Glutamatergic neuron (in vitro differentiated cells): ENCODE results near the gene CSTF1. TPM values are rescaled to one million over a fixed set of nuclear protein-coding genes. Genes with fewer than 3 reads are reported as not detected.

Source experiments
- DNase-seq: peaks from one replicate; pipeline ENCODE4 v3.0.0; 2022
- H3K27ac Mint-ChIP-seq: one replicate; pipeline ENCODE4 v1.8.0; 2020; ENCODE audit warnings: mild to moderate bottlenecking, mixed read lengths, inconsistent platforms; ENCODE audit not compliant: unreplicated experiment
- H3K27me3 Mint-ChIP-seq: one replicate; pipeline ENCODE4 v1.8.0; 2020; ENCODE audit warnings: mild to moderate bottlenecking, moderate library complexity, mixed read lengths, inconsistent platforms; ENCODE audit not compliant: unreplicated experiment
- H3K36me3 Mint-ChIP-seq: one replicate; pipeline ENCODE4 v1.8.0; 2020; ENCODE audit warnings: mild to moderate bottlenecking, mixed read lengths, inconsistent platforms; ENCODE audit not compliant: unreplicated experiment
- H3K4me1 Mint-ChIP-seq: one replicate; pipeline ENCODE4 v1.8.0; 2020; ENCODE audit warnings: mild to moderate bottlenecking, low read depth, mixed read lengths, inconsistent platforms; ENCODE audit not compliant: unreplicated experiment
- H3K4me3 Mint-ChIP-seq: one replicate; pipeline ENCODE4 v1.8.0; 2020; ENCODE audit warnings: mild to moderate bottlenecking, mixed read lengths, inconsistent platforms; ENCODE audit not compliant: unreplicated experiment
- H3K9me3 Mint-ChIP-seq: one replicate; pipeline ENCODE4 v1.8.0; 2020; ENCODE audit warnings: mild to moderate bottlenecking, moderate library complexity, mixed read lengths, inconsistent platforms; ENCODE audit not compliant: unreplicated experiment
- CTCF ChIP-seq: fragments of 200-600 bp; sonication (generic); IDR thresholded peaks from one replicate; pipeline ENCODE4 v1.5.0; 2021; ENCODE audit not compliant: partially characterized antibody, unreplicated experiment
- total RNA-seq: library from RNA; stranded (reverse); fragmentation: NEBNext Ultra II Directional; extraction: Animal tissue kit (Norgen Biotek cat#: 25700); gene quantifications from one replicate; pipeline ENCODE4 v1.2.1, GENCODE V29; 2021; ENCODE audit not compliant: unreplicated experiment

Gene CSTF1
- total RNA-seq, 1 donor from 2014 or later: 25.6 TPM

DNA sequence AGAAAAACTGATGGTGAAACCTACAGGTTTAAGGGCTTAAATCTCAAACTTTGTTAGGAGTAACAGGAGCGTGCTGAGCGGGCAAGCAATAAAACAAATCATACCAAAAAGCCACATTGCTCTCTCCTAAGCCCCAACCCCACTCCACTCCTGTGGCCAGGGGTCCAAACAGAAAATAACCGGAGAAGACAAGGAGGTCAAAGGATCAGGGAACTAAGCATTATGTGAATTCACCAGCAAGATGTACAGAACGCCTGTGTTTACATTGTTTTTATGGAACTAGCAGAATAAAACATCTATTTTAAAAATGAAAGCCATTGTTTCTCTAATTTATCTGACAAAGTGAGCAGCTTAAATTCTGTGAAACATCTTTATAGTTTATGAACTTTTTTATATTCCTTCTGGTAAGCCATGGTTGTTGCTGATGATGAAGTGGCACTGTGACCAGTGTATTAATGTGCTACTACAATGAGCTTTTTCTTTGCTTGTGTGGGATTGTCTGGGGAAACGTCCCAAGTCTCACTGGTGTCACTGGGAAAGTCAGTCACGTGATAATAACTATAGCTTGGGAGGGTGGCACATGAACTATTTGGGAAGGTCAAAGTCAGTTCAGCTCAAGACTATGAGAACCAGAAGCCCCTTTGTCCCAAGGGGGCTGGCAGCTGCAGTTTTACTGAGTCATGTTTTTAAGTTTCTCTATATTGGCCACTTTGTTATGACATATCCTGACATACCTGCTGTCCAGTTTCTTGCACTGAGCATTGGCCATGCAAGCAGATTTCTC lies 23.9 kb upstream of the CSTF1 start:
- Mint-ChIP-seq H3K36me3 (peaks cover 6% of the 10 kb centered on the region), H3K27me3 (peaks cover 5% of the 10 kb centered on the region), H3K9me3 (peaks cover 2% of the 10 kb centered on the region), H3K27ac (peak overlapping the region; percentile 33), H3K4me1 (peaks cover 10% of the 10 kb centered on the region), H3K4me3 (no peak overlapping the region)
- DNase-seq: no peak
- TF ChIP-seq CTCF: no peak

DNA sequence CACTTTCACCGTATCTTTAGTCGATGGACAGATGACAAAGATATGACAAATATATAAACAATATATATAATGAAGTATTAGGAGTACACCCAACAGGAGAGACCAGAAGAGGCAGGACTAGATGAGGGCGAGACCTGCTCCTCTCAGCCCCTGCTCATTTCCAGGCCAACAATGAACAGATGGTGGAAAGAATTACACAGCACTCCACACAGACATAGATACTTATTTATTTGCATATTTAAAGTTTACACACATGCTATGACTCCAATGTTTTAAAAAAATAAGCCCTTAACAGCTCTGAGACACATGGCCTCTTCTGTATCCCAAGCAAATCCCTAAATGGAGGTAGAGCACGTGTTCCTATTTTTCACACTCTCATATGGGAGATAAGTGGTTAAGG lies 23.3 kb upstream of the CSTF1 start:
- no peak for DNase-seq
- Mint-ChIP-seq H3K4me1 (peaks cover 10% of the 10 kb centered on the region), H3K4me3 (no peak overlapping the region), H3K9me3 (peaks cover 2% of the 10 kb centered on the region), H3K27ac (no peak overlapping the region), H3K36me3 (peaks cover 6% of the 10 kb centered on the region), H3K27me3 (peaks cover 2% of the 10 kb centered on the region)
- no peak for TF ChIP-seq CTCF

DNA sequence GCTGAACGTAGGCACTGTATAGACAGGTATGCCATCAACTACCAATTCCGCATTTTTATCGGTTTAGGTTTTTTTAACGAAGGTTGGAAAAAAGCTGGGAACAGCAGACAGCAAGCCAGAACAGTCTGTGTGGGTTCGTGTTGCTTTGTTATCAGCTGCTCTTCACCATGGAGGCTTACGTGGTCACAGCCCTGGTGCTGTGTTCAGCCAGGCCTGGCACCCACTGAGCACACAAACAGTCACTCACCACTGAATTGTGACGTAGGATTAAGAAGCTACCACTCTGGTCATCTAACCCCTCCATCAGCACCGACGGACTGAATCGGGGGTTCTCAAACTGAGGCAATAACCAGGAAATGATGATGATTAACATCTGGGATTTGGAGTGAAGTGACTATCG lies 20.5 kb upstream of the CSTF1 start:
- peaks cover 2% of the 10 kb centered on the region for H3K27me3 Mint-ChIP-seq
- no peak overlapping the region for H3K4me3 Mint-ChIP-seq
- no peak for TF ChIP-seq CTCF
- no peak overlapping the region for H3K27ac Mint-ChIP-seq
- DNase-seq: no peak
- peaks cover 2% of the 10 kb centered on the region for H3K9me3 Mint-ChIP-seq
- peaks cover 2% of the 10 kb centered on the region for H3K36me3 Mint-ChIP-seq
- peaks cover 10% of the 10 kb centered on the region for H3K4me1 Mint-ChIP-seq

DNA sequence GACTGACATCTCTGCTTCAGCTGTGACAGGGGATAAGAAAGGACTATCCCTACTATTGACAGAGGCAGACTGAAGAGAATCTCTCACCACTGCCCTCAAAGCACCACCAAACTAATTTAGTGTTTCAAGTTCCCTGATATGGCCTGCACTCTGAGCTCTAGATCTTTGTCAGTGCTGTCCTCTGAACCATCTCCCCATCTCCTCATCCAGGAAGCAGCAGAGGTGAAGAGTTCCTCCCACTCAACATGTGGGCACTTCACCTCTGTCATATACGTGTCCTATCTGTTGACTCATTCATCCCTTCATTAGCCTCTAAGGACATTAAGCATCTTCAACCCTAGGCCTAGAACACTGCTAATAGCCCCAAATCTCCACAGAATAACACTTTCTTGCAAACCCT lies 19.6 kb upstream of the CSTF1 start:
- no peak for TF ChIP-seq CTCF
- no peak overlapping the region for H3K27ac Mint-ChIP-seq
- H3K9me3 Mint-ChIP-seq: peaks cover 2% of the 10 kb centered on the region
- no peak for DNase-seq
- H3K36me3 Mint-ChIP-seq: no peaks in the 10 kb centered on the region
- H3K4me1 Mint-ChIP-seq: peaks cover 10% of the 10 kb centered on the region
- H3K4me3 Mint-ChIP-seq: no peak overlapping the region
- peaks cover 2% of the 10 kb centered on the region for H3K27me3 Mint-ChIP-seq

DNA sequence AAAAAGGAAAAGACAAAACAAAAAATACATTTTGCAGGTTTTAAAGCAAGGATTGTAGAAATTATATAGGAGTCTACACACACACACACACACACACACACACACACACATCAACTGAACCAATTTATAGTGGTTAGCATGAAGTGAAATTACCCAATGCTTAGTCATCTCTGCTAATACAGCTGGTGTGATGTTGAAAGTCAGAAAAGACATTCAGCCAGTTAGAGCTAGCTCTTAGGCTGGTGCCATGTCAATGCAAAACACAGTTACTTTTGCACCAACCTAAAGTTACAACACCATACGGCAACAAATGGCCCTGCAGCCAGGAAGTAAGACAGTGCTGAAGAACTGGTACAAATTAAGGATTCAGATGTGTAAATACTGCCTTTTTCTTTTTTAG lies 18.5 kb upstream of the CSTF1 start:
- DNase-seq: no peak
- H3K9me3 Mint-ChIP-seq: peaks cover 2% of the 10 kb centered on the region
- H3K4me3 Mint-ChIP-seq: no peak overlapping the region
- no peaks in the 10 kb centered on the region for H3K36me3 Mint-ChIP-seq
- no peaks in the 10 kb centered on the region for H3K27me3 Mint-ChIP-seq
- no peak for TF ChIP-seq CTCF
- peaks cover 6% of the 10 kb centered on the region for H3K4me1 Mint-ChIP-seq
- no peak overlapping the region for H3K27ac Mint-ChIP-seq
